Right lobe of liver (tissue), 4 donors: ENCODE measurements around the gene SLC5A11.

Experiments used
- POLR2A ChIP-seq: fragments of 450-650 bp; IDR thresholded peaks from one replicate; pipeline ENCODE4 v1.6.1; 2017; ENCODE audit warnings: antibody characterized with exemption, mild to moderate bottlenecking
- TF ChIP-seq, protein P1 (sequence below), 4 donors: fragments of 200-600 bp in 3 of 4; fragments of 450-650 bp in 1 of 4; IDR thresholded peaks; one replicate each; pipeline versions ENCODE4 v1.5.1 to v1.8.0; 2016 to 2022; ENCODE audit warnings: antibody characterized with exemption in 4 of 4, mild to moderate bottlenecking in 2 of 4
- donor health status: DM: no; HTN: no; CAD: no.
- donor health status: DM: no; HTN: no; CAD: no.
- donor health status: DM: no; HTN: yes; CAD: no.

DNA sequence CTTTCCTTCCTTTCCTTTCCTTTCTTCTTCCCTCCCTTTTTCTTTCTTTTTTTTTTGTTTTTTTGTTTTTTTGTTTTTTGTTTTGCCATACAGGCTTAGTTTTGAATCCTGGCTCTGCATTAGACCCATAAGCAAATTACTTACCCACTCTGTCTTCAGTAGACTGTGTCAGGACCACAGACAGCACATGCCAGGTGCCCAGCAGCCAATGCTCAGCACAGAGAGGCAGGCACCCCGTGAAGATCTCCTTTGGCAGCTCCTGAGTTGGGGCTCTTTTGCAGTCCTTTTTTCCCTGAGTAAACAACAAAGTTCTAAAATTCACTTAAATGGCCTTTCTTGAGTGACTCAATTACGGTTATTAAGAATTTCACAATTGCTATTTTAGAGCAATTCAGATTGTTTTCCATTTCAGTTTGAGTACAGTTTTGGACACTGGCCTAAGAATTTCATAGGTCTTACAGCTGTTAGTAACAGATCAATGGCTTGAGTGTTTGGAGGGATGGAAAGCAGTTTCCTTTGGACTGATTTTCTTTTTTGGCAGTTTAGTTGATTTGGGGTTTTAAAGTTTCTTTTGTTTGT is 26.2 kb upstream of the SLC5A11 start:
- TF ChIP-seq, protein P1, sequence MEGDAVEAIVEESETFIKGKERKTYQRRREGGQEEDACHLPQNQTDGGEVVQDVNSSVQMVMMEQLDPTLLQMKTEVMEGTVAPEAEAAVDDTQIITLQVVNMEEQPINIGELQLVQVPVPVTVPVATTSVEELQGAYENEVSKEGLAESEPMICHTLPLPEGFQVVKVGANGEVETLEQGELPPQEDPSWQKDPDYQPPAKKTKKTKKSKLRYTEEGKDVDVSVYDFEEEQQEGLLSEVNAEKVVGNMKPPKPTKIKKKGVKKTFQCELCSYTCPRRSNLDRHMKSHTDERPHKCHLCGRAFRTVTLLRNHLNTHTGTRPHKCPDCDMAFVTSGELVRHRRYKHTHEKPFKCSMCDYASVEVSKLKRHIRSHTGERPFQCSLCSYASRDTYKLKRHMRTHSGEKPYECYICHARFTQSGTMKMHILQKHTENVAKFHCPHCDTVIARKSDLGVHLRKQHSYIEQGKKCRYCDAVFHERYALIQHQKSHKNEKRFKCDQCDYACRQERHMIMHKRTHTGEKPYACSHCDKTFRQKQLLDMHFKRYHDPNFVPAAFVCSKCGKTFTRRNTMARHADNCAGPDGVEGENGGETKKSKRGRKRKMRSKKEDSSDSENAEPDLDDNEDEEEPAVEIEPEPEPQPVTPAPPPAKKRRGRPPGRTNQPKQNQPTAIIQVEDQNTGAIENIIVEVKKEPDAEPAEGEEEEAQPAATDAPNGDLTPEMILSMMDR (IDR thresholded peaks at IDR 0.05), result no peak
- no peak for TF ChIP-seq POLR2A
